CD4-positive, alpha-beta T cell treated with Interleukin-17A for 4 hours (primary cell): ENCODE data around the gene IGLL1.
"Not testable (repeated sequence)": the region's sequence is repeated elsewhere in the genome, so short reads cannot be mapped to it uniquely, and the experiment has no call there.

ENCODE experiments used
- DNase-seq: peaks from one replicate; pipeline ENCODE4 v3.0.0-alpha.2; 2020; ENCODE audit warnings: mixed read lengths

Gene IGLL1

DNA sequence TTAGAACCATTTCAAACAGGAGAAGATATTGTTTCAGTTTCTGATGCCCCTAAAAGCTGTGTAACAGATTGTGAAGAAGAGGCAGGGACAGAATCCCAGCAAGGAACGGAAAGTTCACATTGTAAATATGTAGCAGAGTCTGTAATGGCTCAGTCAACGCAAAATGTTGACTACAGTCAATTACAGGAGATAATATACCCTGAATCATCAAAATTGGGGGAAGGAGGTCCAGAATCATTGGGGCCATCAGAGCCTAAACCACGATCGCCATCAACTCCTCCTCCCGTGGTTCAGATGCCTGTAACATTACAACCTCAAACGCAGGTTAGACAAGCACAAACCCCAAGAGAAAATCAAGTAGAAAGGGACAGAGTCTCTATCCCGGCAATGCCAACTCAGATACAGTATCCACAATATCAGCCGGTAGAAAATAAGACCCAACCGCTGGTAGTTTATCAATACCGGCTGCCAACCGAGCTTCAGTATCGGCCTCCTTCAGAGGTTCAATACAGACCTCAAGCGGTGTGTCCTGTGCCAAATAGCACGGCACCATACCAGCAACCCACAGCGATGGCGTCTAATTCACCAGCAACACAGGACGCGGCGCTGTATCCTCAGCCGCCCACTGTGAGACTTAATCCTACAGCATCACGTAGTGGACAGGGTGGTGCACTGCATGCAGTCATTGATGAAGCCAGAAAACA is 40.8 kb downstream of the IGLL1 start:
- peak; percentile 77 for DNase-seq

DNA sequence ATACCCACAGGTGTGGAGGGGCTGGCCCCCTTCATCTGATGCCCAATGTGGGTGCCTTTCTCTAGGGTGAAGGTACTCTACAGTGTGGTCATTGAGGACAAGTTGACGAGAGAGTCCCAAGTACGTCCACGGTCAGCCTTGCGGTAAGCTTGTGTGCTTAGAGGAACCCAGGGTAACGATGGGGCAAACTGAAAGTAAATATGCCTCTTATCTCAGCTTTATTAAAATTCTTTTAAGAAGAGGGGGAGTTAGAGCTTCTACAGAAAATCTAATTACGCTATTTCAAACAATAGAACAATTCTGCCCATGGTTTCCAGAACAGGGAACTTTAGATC is 41.4 kb downstream of the IGLL1 start:
- not testable (repeated sequence) for DNase-seq

DNA sequence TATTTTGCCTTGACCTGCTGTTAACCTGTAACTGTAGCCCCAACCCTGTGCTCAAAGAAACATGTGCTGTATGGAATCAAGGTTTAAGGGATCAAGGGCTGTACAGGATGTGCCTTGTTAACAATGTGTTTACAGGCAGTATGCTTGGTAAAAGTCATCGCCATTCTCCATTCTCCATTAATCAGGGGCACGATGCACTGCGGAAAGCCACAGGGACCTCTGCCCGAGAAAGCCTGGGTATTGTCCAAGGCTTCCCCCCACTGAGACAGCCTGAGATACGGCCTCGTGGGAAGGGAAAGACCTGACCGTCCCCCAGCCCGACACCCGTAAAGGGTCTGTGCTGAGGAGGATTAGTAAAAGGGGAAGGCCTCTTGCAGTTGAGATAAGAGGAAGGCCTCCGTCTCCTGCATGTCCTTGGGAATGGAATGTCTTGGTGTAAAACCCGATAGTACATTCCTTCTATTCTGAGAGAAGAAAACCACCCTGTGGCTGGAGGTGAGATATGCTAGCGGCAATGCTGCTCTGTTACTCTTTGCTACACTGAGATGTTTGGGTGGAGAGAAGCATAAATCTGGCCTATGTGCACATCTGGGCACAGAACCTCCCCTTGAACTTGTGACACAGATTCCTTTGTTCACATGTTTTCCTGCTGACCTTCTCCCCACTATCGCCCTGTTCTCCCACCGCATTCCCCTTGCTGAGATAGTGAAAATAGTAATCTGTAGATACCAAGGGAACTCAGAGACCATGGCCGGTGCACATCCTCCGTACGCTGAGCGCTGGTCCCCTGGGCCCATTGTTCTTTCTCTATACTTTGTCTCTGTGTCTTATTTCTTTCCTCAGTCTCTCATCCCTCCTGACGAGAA is 42.0 kb downstream of the IGLL1 start:
- DNase-seq, result not testable (repeated sequence)

DNA sequence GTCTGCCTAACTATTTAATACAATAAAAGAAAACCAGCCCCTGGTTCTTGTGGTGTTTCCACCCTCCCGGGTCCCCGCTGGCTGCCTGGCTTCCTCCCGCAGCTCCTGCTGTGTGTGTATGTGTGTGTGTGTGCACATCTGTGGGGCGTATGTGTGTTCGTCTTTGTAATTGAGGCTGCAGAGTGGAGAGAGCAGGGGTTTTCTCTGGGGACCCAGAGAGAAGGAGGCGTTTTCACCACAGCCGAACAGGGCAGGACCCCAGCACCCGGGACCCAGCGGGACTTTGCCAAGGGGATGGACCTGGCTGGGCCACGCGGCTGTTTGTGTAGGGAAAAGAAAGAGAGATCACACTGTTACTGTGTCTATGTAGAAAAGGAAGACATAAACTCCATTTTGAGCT is 42.7 kb downstream of the IGLL1 start:
- DNase-seq, result no peak

DNA sequence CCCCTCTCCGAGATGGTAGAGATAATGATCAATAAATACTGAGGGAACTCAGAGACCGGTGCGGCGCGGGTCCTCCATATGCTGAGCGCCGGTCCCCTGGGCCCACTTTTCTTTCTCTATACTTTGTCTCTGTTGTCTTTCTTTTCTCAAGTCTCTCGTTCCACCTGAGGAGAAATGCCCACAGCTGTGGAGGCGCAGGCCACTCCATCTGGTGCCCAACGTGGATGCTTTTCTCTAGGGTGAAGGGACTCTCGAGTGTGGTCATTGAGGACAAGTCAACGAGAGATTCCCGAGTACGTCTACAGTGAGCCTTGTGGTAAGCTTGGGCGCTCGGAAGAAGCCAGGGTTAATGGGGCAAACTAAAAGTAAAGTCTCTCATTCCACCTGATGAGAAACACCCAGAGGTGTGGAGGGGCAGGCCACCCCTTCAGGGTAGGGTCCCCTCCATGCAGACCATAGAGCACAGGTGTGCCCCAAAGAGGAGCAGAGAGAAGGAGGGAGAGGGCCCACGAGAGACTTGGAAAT is 43.2 kb downstream of the IGLL1 start:
- no peak for DNase-seq

DNA sequence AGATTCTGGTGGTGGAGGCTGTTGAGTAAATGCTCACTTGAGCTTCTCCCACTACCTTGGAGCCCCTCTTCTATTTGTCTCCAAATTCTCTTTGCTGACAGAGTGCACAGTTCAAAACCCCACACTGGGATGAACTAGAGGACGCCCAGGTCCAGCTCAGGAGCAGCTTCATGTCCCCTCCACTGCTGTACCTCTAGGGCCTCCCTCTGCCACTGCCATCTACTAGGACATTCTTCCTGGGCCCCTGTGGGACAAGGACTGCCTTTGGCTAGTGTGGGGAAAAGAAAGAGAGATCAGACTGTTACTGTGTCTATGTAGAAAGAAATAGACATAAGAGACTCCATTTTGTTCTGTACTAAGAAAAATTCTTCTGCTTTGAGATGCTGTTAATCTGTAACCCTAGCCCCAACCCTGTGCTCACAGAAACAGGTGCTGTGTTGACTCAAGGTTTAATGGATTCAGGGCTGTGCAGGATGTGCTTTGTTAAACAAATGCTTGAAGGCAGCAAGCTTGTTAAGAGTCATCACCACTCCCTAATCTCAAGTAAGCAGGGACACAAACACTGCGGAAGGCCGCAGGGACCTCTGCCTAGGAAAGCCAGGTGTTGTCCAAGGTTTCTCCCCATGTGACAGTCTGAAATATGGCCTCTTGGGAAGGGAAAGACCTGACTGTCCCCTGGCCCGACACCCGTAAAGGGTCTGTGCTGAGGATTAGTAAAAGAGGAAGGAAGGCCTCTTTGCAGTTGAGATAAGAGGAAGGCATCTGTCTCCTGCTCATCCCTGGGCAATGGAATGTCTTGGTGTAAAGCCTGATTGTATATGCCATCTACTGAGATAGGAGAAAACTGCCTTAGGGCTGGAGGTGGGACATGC is 44.1 kb downstream of the IGLL1 start:
- DNase-seq, result not testable (repeated sequence)

DNA sequence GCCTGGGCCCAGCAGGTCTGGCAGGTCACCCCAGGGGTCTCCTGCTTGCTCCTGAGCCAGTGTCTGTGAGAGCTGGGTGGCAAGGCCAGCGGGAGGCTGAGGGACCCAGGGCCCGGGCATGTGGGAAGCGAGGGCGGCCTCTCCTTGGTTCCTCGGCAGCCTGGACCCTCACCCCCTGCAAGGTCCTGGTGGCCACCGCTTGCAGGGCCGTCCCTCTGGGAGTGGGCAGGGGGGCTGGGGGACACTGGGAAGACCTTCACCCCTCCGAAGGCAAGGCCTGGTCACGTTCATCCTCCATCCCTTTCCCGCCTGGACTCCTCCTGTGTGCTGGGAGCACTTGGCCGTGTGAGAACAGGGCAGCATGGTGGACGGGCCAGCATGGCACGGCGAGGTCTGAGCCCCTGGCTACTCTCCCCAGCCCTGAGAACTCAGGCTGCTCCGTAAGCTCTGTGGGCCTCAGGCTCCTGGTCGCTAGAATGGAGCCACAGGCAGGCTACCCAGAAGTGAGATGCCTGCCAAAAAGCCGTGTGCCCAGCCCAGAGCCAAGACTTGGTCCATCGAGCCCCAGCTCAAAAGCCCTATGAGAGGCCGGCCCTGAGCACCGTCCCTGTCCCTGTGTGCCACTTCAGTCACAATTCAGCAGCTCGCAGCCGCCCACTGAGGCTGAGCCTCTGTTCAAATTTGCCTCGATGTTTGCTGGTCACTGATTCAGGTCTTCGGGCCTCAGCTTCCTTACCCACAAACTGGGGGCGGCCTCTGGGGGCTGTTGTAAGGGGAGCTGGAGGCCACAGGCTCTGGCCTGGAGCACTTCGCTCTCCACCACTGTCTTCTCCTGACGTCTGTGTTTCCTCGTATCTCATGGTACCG is 45.0 kb downstream of the IGLL1 start:
- DNase-seq, result no peak

DNA sequence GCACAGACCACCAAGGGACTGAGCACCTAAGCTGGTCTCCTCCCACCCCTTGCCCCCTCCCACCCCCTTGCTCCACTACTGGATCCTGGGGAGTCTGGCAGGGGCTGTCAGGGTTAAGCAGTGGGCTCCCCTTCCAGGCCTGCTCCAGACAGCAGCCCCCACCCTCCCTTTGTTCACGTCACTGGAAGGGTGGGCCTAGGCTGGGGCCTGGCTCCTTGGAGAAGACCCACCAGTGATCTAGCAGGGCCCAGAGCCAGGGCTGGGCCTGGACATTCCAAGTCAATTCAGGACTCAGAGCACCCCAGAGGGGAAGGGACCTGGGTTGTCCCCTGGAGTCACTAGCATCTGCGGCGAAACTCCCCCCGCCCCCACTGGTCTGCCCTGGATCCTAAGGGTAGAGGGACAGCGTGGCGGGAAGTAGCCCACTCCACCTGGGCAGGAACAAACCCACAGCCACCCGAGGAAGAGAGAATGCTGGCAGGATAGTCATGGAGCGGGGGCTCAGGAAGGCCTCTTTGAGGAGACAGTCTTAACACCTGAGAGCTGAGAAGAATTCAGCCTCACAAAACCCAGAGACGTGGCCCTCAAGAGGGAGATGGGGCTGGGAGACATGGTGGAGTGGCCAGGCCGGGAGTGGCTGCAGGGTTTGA is 45.8 kb downstream of the IGLL1 start:
- DNase-seq, result no peak

DNA sequence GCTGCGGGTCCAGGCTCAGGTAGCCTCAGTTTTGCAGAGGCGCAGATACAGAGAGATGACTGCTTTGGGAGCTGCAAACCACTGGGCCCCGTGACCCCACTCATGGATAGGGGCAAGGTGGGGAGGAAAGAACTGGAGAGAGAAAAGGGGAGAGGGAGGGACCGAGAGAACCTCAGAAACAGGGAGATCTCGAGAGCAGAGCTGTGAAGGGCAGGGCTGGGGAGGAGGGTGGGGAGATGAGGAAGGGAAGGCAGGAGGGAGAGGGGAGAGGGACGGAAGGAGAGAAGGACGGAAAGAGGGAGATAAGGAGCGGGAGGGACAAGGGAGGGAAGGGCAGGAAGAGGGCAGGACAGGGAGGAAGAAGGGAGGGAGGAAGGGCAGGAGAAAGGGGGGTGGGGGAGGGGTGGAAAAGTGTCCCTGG is 46.3 kb downstream of the IGLL1 start:
- DNase-seq, result no peak

DNA sequence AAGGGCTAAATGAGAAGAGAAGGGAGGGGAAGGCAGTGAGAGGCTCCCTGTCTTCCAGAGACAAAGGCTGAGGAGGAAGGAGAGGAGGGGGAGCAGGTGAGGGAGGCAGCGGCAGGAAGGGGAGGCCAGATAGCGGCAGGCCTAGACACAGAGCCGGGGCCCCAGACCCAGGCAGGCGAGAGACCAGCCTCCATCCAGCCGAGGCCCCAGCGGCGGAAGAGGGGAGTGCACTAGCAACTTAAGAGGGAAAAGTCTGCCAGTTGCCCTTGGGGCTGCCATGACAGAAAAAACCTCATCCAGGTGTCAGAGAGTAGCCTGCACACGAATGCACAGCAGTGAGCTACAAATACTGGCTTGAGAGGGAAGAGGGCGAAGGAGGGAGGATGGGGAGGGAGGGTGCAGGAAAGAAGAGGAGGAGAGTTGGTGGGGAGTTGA is 46.7 kb downstream of the IGLL1 start:
- peak; percentile 18 for DNase-seq

DNA sequence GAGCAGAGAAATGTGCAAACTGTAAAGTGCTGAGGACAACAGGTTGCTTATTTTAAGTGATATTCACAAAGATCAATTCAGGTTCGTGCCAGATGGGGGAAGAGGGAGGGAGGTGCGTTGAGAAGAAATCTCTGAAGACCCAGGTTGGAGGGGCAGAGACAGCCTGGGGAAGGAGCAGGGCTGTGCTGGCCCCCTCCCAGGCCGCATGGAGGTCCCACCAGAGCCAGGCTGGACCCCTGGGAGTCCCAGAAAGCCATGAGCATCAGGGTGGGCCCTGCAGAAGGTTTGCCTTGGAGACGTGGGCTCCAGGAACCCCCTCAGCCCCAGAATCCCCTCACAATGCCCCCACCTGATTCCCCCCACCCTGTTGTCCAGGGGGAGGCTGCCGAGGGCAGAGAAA is 47.4 kb downstream of the IGLL1 start:
- DNase-seq, result no peak

DNA sequence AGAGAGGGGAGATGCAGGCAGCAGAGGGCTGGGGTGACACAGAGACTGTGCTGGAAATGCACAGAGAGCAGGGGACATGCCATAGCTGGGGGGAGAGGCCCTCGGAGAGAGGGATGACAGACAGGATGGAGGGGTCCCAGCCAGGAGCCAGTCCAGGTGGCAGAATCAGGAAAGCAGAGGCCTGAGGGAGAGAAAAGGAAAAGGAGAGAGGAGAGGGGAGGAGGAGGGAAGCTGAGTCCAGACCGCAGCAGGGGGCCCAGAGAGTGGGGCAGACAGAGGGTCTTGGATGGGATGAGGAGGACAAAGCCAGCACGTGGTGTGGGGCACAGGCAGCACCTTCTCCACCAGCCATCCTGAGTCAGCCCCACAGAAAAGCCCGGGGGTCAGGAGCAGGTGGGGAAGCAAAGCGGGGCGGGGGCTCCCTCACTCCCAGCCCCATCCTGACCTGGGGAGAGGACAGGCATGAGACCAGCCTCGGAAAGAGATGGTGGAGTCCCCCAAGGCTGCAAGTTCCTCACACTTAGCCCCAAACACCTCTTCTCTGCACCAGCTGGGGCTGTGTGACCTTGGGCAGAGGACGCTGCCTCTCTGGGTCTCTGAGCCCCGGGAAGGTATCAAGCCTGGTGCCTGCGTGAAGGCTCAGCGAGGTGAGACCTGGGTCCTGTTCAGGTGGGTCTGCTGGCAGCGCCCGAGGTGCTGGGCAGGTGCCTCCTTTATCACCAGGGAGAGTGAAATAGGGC is 48.0 kb downstream of the IGLL1 start:
- DNase-seq, result no peak

DNA sequence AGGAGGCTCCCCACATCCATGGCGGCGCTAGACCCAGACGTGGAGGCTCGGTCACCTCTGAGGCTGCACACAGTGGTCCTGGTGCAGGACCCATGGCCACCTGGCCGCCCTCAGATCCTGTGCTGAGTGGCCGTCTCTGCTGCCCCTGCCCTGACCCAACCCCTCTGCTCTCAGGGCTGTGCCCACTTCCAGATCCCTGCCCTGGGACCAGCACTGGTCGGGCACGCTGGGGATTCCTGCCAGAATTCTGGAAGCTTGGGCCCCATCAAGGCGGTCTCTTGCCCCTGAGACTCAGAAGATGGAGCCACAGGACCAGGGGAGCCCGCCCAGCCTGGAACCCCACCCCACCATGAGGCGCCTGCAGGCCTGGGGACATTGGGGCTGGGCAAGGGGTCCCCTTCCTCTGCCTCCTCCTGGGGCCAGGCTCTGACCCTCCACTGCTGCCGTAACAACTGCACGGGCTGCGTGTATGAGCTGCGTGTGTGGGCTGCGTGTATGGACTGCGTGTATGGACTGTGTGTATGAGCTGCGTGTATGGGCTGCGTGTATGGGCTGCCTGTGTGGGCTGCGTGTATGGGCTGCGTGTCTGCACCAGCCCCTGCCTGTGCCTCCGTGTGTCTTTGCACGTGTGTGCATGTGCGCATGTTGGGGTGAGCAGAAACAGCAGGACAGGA is 48.7 kb downstream of the IGLL1 start:
- no peak for DNase-seq

DNA sequence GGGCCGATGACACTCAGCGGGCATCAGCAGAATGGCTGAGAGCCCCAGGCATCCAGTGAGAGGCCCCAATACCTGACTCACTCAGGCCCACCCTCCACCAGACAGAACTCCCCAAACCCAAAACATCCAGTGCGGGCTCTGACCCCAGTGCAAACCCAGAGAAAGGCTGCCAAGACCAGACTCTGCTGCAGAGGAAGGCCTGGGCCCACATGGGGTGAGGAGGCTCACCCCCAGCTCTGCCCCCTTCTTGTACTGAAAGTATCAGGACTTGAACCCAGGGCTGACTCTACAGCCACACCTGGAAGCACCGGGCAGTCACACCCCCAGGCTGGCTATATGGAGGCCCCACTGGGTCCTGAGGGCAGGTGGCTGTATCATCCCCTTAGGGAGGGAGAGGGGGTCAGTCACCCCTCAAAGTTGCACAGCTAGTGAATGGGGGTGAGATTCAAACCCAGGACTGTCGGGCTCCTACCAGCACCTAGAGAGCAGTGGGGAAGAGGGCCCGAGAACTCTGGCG is 49.3 kb downstream of the IGLL1 start:
- no peak for DNase-seq

DNA sequence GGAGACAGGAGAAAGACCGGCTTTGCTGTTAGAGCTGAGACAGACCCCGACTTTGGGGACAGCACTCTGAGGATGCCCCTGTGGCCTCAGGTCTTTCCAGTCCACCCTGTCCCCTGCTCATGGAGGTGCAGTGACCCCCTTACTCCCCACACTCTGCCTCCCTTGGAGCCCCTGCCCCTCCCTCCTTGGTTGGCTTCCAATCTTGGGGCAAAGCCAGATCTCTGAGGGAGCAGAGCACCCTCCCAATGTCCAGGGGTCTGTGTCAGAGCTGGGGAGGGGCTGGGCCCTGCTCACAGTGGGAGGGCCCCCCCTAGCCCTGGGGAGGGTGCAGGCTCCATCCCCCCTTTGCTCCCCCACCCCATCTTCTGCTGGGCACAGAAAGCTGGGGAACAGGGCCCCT is 50.0 kb downstream of the IGLL1 start:
- DNase-seq, result no peak

DNA sequence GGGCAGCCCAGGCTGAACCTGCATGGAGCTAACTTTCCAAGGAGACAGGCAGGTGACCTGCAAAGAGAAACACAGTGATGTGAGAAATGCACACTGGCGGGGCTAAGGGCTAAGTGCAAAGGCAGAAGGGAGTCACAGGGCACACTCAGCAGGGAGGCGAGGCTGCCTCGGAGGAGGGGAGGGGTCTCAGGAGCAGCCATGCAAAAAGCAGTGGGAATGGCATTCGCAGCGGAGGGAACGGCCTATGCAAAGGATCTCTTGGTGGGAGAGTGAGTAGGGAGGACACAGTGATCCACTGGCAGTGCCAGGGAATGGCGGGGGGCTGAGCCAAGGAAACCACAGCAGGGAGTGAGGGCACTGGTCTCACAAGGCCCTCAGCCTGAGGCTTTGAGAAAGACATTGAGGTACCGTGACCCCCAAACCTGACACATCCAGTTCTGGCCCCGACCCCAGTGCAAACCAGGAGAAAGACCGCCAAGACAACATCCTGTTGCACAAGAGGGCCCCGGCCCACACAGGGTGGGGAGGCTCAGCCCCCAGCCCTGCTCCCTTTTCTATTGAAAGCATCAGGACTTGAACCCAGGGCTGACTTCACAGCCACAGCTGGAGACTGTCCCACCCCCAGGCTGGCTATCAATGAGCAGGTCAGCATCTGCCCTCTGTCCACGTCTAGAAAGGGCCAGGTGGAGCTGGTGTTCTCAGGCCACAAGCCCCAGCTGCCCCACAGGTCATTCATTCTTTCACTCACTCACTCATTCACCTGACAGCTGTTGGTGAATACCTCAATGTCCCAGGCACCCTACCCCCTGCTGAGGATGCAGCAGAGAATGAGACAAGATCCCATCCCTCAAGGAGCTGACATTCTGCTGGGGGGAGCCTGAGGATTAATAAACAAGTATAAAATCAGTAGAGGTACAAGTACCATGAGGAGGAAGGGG is 50.7 kb downstream of the IGLL1 start:
- DNase-seq, result no peak

DNA sequence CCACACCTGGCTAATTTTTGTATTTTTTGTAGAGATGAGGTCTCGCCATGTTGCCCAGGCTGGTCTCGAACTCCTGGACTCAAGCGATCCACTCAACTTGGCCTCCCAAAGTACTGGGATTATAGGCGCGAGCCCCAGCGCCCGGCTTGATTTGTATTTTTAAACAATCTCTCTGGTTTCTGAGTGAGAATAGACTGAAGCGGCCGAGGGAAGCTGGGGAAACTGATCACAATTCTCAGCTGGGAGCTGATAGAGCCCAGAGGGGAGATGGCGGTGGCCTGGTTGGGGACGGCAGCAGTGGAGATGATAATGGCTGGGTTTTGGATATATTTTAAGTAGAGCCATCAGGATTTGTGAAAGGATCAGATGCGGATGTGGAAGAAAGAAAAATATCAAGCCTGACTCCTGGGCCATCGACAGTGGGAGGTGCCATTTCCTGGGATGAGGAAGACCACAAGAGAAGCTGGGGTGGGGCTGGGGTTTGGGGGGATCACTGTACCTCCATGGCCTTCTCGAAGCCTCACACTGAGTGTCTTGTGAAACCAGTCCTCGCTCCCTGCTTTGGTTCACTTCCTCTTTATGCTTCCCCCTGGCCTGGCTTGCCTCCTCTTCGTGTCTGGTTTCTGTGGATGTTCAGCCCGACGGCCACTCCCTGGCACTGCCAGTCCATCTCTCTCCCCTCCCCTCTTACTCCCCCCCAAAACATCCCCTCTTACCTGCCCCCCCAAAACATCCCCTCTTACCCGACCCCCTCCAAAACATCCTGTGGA is 51.9 kb downstream of the IGLL1 start:
- no peak for DNase-seq
